HepG2 (cell line): ENCODE results near the gene TEX22. TPM values are rescaled to one million over a fixed set of nuclear protein-coding genes. Genes with fewer than 3 reads are reported as not detected.

Experiments
- ATAC-seq: fragments of 200-7000 bp; cut with Tn5 transposase; 3 replicates; pipeline ENCODE4 v1.9.1; 2020; ENCODE audit warnings: mild to moderate bottlenecking, moderate library complexity
- BruUV-seq: library from RNA; stranded (reverse); fragments of 400-500 nt; replicated peaks from 2 replicates; lab custom pipeline; 2021; lab: Mats Ljungman, UMichigan
- CTCF ChIA-PET: fragments of 300-600 bp; formaldehyde crosslinking; extraction: SDS; loops from one replicate; lab custom pipeline; 2021; ENCODE audit warnings: low total read pairs, inconsistent platforms, low intra/inter-chr PET ratio; lab: Yijun Ruan, JAX
- POLR2A ChIA-PET: fragments of 350-600 bp; sonication (Branson Sonifier 250); formaldehyde crosslinking; loops from one replicate; lab custom pipeline; 2020; ENCODE audit warnings: antibody characterized with exemption, inconsistent platforms; lab: Yijun Ruan, JAX
- DNase-seq: peaks from one replicate; pipeline ENCODE4 v3.0.0-alpha.2; 2015; ENCODE audit warnings: low spot score
- FAIRE-seq: peaks from 3 replicates; lab custom pipeline; 2011; peaks lifted over from hg19 to GRCh38; lab: Jason Lieb, UNC
- H2AFZ ChIP-seq: one replicate; pipeline ENCODE4 v1.6.1; 2011; ENCODE audit warnings: low read length, inconsistent platforms
- H3K27ac ChIP-seq: fragments of 300-600 bp; 3 replicates; pipeline ENCODE4 v1.8.0; 2011; ENCODE audit warnings: mixed run types, mild to moderate bottlenecking, mixed read lengths, low read length, inconsistent platforms; ENCODE audit not compliant: insufficient read depth; ENCODE audit errors: extremely low read length
- H3K27me3 ChIP-seq, 2 experiments: fragments of 200-600 bp in 1 of 2; 2 replicates in 1 of 2; 3 replicates in 1 of 2; pipeline versions ENCODE4 v1.6.0 to v1.8.0; 2011; ENCODE audit warnings: low read length in 2 of 2, mild to moderate bottlenecking in 2 of 2, moderate library complexity in 2 of 2, inconsistent platforms in 1 of 2; ENCODE audit not compliant: insufficient read depth in 2 of 2, control insufficient read depth in 1 of 2
- H3K36me3 ChIP-seq, 2 experiments: fragments of 200-600 bp in 1 of 2; replicated peaks in 1 of 2; 2 replicates in 1 of 2; 3 replicates in 1 of 2; pipeline versions ENCODE4 v1.5.1 to v1.8.0; 2011; ENCODE audit warnings: low read length in 2 of 2, inconsistent platforms in 1 of 2; ENCODE audit not compliant: insufficient read depth in 2 of 2, control insufficient read depth in 1 of 2
- H3K4me1 ChIP-seq: 2 replicates; pipeline ENCODE4 v1.5.1; 2012; ENCODE audit warnings: low read length, inconsistent platforms; ENCODE audit not compliant: insufficient read depth
- H3K4me2 ChIP-seq: 2 replicates; pipeline ENCODE4 v1.6.0; 2011; ENCODE audit warnings: low read depth, low read length, inconsistent platforms
- H3K4me3 ChIP-seq, 3 experiments: fragments of 200-600 bp in 1 of 3; sonication (generic), shearing (Covaris generic) in 1 of 3; replicated peaks in 1 of 3; 2 replicates each; pipeline ENCODE4 v1.5.1; 2011 to 2016; ENCODE audit warnings: low read length in 3 of 3, inconsistent platforms in 2 of 3, low read depth in 2 of 3, mild to moderate bottlenecking in 2 of 3, control low read depth in 1 of 3, mixed read lengths in 1 of 3; ENCODE audit not compliant: insufficient read depth in 1 of 3
- H3K79me2 ChIP-seq: one replicate; pipeline ENCODE4 v1.6.1; 2011; ENCODE audit warnings: low read length, inconsistent platforms; ENCODE audit not compliant: insufficient read depth
- H3K9ac ChIP-seq: 2 replicates; pipeline ENCODE4 v1.6.0; 2011; ENCODE audit warnings: mild to moderate bottlenecking, low read depth, low read length, inconsistent platforms; ENCODE audit not compliant: insufficient read depth
- H3K9me3 ChIP-seq: 2 replicates; pipeline ENCODE4 v1.5.1; 2012; ENCODE audit warnings: mild to moderate bottlenecking, low read length
- H4K20me1 ChIP-seq: 2 replicates; pipeline ENCODE4 v1.6.0; 2011; ENCODE audit warnings: inconsistent platforms, mild to moderate bottlenecking, low read length, moderate library complexity; ENCODE audit not compliant: insufficient read depth
- CHCHD3 ChIP-seq: sonication (generic); formaldehyde crosslinking; IDR thresholded peaks from 2 replicates; pipeline ENCODE4 v1.8.0; 2022; ENCODE audit warnings: mild to moderate bottlenecking, missing genetic modification reagents, moderate library complexity
- HNF4A ChIP-seq: sonication (generic); formaldehyde crosslinking; IDR thresholded peaks from 2 replicates; pipeline ENCODE4 v1.4.0; 2020; ENCODE audit warnings: missing genetic modification reagents
- KAT2B ChIP-seq: fragments of 150-350 bp; IDR thresholded peaks from 2 replicates; pipeline ENCODE4 v1.6.1; 2014; ENCODE audit warnings: low read depth, low read length, borderline replicate concordance
- KDM1A ChIP-seq: IDR thresholded peaks from 2 replicates; pipeline ENCODE4 v1.6.1; 2016; ENCODE audit warnings: missing compliant biosample characterization
- MEF2D ChIP-seq: sonication (generic); formaldehyde crosslinking; IDR thresholded peaks from 2 replicates; pipeline ENCODE4 v1.5.1; 2020; ENCODE audit warnings: mild to moderate bottlenecking, missing genetic modification reagents
- MYC ChIP-seq: sonication (generic); formaldehyde crosslinking; IDR thresholded peaks from 2 replicates; pipeline ENCODE4 v1.9.0; 2021; ENCODE audit warnings: missing genetic modification reagents, borderline replicate concordance
- NFIC ChIP-seq: IDR thresholded peaks from 2 replicates; pipeline ENCODE4 v1.6.1; 2012; ENCODE audit warnings: mild to moderate bottlenecking, low read length, inconsistent platforms
- SKI ChIP-seq: fragments of 450-650 bp; IDR thresholded peaks from one replicate; pipeline ENCODE4 v1.6.1; 2018; ENCODE audit warnings: mild to moderate bottlenecking; ENCODE audit not compliant: partially characterized antibody
- TFDP1 ChIP-seq: IDR thresholded peaks from 2 replicates; pipeline ENCODE4 v1.6.1; 2016; ENCODE audit warnings: missing compliant biosample characterization, missing genetic modification reagents, borderline replicate concordance
- ZBTB34 ChIP-seq: sonication (generic); formaldehyde crosslinking; IDR thresholded peaks from 2 replicates; pipeline ENCODE4 v1.8.0; 2022; ENCODE audit warnings: mild to moderate bottlenecking, missing genetic modification reagents
- ZNF20 ChIP-seq: sonication (generic); formaldehyde crosslinking; IDR thresholded peaks from 2 replicates; pipeline ENCODE4 v1.4.0; 2020; ENCODE audit warnings: mild to moderate bottlenecking, moderate library complexity, missing genetic modification reagents
- ZNF256 ChIP-seq: sonication (generic); formaldehyde crosslinking; conservative IDR thresholded peaks from 2 replicates; pipeline ENCODE4 v1.4.0; 2020; ENCODE audit warnings: missing genetic modification reagents
- ZNF331 ChIP-seq: sonication (generic); formaldehyde crosslinking; IDR thresholded peaks from 2 replicates; pipeline ENCODE4 v1.4.0; 2020; ENCODE audit warnings: missing genetic modification reagents
- ZNF446 ChIP-seq: sonication (generic); formaldehyde crosslinking; IDR thresholded peaks from 2 replicates; pipeline ENCODE4 v1.5.0; 2020; ENCODE audit warnings: mild to moderate bottlenecking, missing genetic modification reagents
- ZNF709 ChIP-seq: sonication (generic); formaldehyde crosslinking; IDR thresholded peaks from 2 replicates; pipeline ENCODE4 v1.5.0; 2020; ENCODE audit warnings: mild to moderate bottlenecking, missing genetic modification reagents
- ZNF761 ChIP-seq: sonication (generic); formaldehyde crosslinking; conservative IDR thresholded peaks from 2 replicates; pipeline ENCODE4 v1.4.0; 2020; ENCODE audit warnings: mild to moderate bottlenecking, missing genetic modification reagents
- ZNF879 ChIP-seq: sonication (generic); formaldehyde crosslinking; IDR thresholded peaks from 2 replicates; pipeline ENCODE4 v1.8.1; 2023; ENCODE audit warnings: missing genetic modification reagents
- WGBS: methylation state at CpG from one replicate; pipeline ENCODE4 v1.1.6; 2017; ENCODE audit warnings: low lambda C conversion rate; 5-methylcytosine and 5-hydroxymethylcytosine counted together
- in situ Hi-C: cut with HindIII; loops from 2 replicates; pipeline ENCODE4 v1.10.0; 2017; ENCODE audit warnings: low pct_unique_long_range_greater_than_20kb; ENCODE audit not compliant: extremely low pct_ligation_motif_present
- intact Hi-C: fragments of 100-400 bp; cut with micrococcal nuclease; formaldehyde crosslinking; loops from one replicate; pipeline ENCODE4 v1.10.0; 2022; ENCODE audit not compliant: unreplicated experiment
- polyA plus RNA-seq, 8 experiments: library from polyadenylated mRNA; depleted of rRNA in 3 of 8; stranded (reverse) in 7 of 8; unstranded in 1 of 8; fragments of >200 nt; fragmentation: Illumina TruSeq in 4 of 8; extraction: Trizol in 4 of 8; gene quantifications; 2 replicates each; pipeline versions ENCODE4 v1.2.1 to v1.2.3, GENCODE V29; 2011 to 2016; ENCODE audit warnings: low read depth in 4 of 8, missing spikeins in 1 of 8, mixed read lengths in 1 of 8; ENCODE audit not compliant: insufficient read depth in 1 of 8
- total RNA-seq, 5 experiments: library from RNA; depleted of rRNA; stranded (reverse); fragments of >200 nt; fragmentation: Illumina TruSeq; extraction: Trizol; gene quantifications; 2 replicates each; pipeline ENCODE4 v1.2.3, GENCODE V29; 2016; ENCODE audit warnings: low read depth in 1 of 5
- TF ChIP-seq, protein P1 (sequence below): sonication (generic); formaldehyde crosslinking; IDR thresholded peaks from 2 replicates; pipeline ENCODE4 v1.4.0; 2020; ENCODE audit warnings: mild to moderate bottlenecking, missing genetic modification reagents, borderline replicate concordance

The TEX22 gene
- total and polyA plus RNA-seq, 2 of the 13 experiments (the other 11 are each of a cell fraction or from before 2014, with no cell fraction given): 0.07 to 0.27 TPM

GRCh38 chr14:105392131-105393090 lies 5.9 kb upstream of the TEX22 start:
- Histone ChIP-seq H3K27ac (no peak overlapping the region), H4K20me1 (no peaks in the 10 kb centered on the region), H3K79me2 (no peaks in the 10 kb centered on the region), H2AFZ (no peak overlapping the region), H3K36me3 (no peaks in the 10 kb centered on the region), H3K9me3 (no peaks in the 10 kb centered on the region), H3K27me3 (no peaks in the 10 kb centered on the region), H3K9ac (no peak overlapping the region), H3K4me2 (no peak overlapping the region), H3K4me1 (peaks cover 2% of the 10 kb centered on the region), H3K4me3 (no peak overlapping the region)
- WGBS: 92% methylated on average over 16 of the region's 40 CpGs
- in situ Hi-C loops: no loop called here
- POLR2A ChIA-PET: no interaction called here
- no peak for FAIRE-seq
- CTCF ChIA-PET: no interaction called here
- no TSS peak for BruUV-seq
- intact Hi-C loops: no loop called here
- no peak for DNase-seq
- no peak for ATAC-seq
- TF ChIP-seq, protein P1, sequence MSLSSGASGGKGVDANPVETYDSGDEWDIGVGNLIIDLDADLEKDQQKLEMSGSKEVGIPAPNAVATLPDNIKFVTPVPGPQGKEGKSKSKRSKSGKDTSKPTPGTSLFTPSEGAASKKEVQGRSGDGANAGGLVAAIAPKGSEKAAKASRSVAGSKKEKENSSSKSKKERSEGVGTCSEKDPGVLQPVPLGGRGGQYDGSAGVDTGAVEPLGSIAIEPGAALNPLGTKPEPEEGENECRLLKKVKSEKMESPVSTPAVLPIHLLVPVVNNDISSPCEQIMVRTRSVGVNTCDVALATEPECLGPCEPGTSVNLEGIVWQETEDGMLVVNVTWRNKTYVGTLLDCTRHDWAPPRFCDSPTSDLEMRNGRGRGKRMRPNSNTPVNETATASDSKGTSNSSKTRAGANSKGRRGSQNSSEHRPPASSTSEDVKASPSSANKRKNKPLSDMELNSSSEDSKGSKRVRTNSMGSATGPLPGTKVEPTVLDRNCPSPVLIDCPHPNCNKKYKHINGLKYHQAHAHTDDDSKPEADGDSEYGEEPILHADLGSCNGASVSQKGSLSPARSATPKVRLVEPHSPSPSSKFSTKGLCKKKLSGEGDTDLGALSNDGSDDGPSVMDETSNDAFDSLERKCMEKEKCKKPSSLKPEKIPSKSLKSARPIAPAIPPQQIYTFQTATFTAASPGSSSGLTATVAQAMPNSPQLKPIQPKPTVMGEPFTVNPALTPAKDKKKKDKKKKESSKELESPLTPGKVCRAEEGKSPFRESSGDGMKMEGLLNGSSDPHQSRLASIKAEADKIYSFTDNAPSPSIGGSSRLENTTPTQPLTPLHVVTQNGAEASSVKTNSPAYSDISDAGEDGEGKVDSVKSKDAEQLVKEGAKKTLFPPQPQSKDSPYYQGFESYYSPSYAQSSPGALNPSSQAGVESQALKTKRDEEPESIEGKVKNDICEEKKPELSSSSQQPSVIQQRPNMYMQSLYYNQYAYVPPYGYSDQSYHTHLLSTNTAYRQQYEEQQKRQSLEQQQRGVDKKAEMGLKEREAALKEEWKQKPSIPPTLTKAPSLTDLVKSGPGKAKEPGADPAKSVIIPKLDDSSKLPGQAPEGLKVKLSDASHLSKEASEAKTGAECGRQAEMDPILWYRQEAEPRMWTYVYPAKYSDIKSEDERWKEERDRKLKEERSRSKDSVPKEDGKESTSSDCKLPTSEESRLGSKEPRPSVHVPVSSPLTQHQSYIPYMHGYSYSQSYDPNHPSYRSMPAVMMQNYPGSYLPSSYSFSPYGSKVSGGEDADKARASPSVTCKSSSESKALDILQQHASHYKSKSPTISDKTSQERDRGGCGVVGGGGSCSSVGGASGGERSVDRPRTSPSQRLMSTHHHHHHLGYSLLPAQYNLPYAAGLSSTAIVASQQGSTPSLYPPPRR (CRISPR knock-in tag): no peak
- TF ChIP-seq ZNF709: no peak
- no peak for TF ChIP-seq MYC (CRISPR knock-in tag)
- no peak for TF ChIP-seq HNF4A
- no peak for TF ChIP-seq ZNF20 (CRISPR knock-in tag)
- TF ChIP-seq ZNF256 (CRISPR knock-in tag): no peak
- TF ChIP-seq ZNF331: no peak
- TF ChIP-seq NFIC: no peak
- no peak for TF ChIP-seq KDM1A (CRISPR knock-in tag)
- TF ChIP-seq CHCHD3: no peak
- TF ChIP-seq MEF2D (CRISPR knock-in tag): no peak
- no peak for TF ChIP-seq KAT2B
- TF ChIP-seq TFDP1: no peak
- TF ChIP-seq SKI: no peak
- TF ChIP-seq ZBTB34 (CRISPR knock-in tag): no peak
- no peak for TF ChIP-seq ZNF761
- no peak for TF ChIP-seq ZNF446
- no peak for TF ChIP-seq ZNF879 (CRISPR knock-in tag)
